ENCODE results near the gene GFAP.

The GFAP gene

DNA sequence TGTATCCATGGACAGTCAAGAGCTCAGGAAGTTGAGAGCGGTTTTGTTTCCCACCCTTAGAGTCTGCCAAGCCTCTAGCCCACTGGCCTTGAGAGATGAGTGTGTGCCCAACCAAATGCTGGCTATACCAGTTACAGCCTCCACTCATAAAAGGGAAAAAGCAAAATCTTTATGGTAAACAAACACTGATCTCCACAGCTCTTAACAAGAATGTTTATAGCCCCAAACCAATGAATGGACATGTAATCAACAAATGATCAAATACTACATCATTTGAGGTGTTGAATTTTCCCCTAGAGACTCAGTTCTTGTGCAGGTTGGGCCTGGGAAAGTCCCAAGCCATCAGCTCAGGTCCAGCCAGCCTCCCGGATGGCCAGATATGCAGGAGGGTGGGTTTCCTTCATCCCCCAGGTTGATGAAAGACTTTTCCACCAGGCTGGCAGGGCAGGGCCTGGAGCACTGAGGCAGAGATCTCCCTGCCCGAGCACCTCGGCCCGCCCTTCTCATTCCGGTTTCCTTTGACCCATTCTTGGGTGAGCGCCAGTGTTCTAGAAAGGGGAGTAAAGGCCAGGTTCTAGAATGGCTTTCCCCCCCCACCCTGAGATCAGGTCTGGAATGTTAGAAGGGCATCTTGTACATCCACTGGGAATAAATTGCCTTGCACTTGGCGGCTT is 12.2 kb downstream of the GFAP start:
- DNase-seq (ENCODE audit: extremely low read depth in 1 of 2, low read depth in 1 of 2), result no peak

DNA sequence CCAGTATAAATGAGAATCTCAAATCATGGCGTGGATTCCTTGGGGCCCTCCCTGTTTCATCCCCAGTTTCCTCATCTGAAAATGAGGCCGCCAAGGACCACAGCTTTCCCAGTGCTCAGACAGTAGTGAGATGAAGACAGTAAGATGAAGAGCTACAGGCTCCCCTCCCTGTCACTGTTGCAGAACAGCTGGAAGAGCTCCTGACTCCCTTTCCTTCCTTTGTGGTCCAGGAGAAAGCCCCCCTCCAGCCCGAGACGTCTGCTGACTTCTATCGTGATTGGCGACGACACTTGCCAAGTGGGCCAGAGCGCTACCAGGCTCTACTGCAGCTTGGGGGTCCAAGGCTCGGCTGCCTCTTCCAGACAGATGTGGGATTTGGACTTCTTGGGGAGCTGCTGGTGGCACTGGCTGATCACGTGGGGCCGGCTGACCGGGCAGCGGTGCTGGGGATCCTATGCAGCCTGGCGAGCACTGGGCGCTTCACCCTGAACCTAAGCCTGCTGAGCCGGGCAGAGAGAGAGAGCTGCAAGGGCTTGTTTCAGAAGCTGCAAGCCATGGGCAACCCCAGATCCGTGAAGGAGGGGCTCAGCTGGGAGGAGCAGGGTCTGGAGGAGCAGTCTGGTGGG is 13.1 kb downstream of the GFAP start:
- no peak for DNase-seq (ENCODE audit: extremely low read depth in 1 of 2, low read depth in 1 of 2)

DNA sequence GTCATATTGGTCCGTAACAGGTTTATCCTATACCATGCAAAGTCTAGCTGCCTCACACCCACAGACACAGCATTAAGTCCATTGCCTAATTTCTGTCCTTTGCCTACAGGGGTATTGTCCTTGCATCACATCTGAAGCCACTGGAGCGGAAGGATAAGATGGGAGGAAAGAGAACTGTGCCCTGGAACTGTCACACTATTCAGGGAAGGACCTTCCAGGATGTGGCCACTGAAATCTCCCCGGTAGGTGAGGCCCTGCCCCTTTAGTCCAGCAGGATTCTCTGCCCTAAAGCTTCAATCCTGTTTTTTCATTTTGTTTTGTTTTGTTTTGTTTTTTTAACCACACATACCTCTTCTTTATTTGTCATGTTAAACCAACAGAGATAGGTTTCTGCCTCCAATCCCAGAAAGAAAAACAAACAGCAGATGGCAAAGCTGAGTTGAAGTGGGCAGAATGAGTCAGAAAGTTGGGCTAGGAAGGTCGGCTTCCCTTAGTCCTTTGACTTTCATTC is 13.8 kb downstream of the GFAP start:
- DNase-seq (ENCODE audit: extremely low read depth in 1 of 2, low read depth in 1 of 2), result no peak

DNA sequence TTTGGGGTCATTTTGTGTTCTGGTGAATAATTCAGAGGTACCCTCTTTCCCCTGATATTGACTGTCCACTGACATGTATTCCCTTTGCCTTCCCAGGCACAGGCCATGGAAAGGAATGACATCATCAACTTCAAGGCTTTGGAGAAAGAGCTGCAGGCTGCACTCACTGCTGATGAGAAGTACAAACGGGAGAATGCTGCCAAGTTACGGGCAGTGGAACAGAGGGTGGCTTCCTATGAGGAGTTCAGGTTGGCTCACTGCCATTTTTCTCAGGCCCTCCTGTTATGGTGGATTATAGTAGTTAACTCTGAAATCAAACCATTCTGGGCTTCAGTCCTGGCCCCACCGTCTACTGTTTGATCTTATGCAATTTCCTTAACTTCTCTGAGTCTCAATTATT is 14.4 kb downstream of the GFAP start:
- DNase-seq (ENCODE audit: extremely low read depth in 1 of 2, low read depth in 1 of 2), result no peak

DNA sequence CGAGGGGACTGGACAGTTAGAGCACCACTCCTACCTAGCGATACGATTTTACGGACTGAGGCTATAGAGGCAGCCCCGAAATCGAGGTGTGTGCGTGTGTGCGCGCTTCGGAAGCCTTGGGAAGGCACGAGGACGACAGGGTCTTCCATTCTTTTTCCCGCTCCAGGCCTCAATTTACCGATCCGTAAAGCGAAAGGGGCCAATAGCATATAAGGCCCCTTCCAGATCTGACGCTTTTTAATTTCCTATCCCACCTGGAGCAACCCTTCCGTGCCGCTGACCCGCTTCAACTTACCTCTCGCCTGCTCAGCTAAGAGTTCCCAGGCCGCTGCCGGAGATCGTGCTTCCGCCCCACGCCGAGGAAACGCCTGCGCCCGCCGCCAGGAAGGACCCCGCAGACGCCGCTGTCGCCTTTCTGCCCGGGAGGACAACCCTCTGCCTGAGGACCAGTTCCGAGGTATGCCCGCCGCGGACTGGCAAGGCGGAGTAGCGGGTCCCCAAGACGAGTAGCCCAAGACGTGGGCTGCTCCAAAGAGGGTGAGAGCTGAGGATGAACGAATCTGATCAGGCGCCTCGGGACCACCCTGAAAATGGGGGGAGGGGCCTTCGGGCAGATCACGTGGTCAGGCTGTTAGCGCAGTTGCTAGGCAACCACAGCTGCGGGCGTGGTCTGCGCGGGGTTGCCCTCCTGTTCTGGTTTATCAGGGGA is 16.1 kb downstream of the GFAP start, which contains the start of gene EFTUD2:
Gene EFTUD2 (minus strand): TSS at position 372 of the 709 bp plus-strand sequence. CDS start 4,924 bp downstream, outside the sequence.
- peak; percentile 79 to 83 for DNase-seq (ENCODE audit: extremely low read depth in 1 of 2, low read depth in 1 of 2)

DNA sequence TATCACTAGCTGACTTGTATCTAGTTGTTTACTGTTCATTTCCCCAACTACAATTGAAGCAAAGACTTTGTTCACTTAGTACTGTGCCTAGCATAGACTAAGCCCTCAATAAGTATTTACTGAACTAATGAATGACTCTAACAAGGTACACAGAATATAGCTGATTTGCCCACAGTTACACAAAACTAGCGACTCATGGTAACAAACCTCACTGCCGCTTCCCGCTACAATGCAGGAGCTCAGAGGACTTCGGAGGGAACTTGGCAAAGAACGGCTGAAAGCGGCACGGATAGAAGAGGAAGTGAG is 16.6 kb downstream of the GFAP start:
- DNase-seq (ENCODE audit: extremely low read depth in 1 of 2, low read depth in 1 of 2), result no peak

DNA sequence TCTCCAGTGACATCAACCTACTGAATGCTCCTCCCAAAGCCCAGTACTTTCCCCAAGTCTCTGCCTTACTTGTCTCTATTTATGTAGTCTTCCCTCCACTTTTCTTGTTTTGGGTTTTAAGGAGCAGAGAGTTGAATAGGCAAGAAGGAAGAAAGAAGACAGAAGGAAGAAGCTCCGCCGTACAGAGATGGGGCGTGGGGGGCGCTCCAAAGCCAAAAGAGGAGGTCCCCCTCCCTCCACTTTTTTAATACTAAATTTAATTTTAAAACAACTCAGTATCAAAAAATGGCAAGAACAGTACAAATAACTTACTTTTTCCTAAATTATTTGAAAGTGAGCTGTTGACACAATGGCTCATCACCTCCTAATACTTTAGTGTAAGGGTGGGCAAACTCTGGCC is 20.7 kb downstream of the GFAP start:
- DNase-seq (ENCODE audit: extremely low read depth in 1 of 2, low read depth in 1 of 2), result no peak

DNA sequence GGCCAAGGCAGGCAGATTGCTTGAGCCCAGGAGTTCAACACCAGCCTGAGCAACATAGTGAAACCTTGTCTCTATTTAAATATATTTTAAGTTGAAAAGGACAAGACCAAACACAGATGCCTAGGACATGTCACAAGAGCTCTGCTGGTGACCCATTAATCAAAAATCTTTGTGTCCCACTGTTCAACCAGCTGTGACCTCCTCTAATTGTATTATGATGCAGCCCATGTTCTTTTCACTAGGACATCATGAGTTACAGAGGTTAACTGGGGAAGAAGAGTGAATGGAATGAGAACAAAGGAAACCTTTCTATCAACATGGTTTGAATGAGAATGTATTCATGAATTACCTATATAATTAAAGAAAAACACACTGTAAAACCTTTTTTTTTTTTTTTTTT is 23.1 kb downstream of the GFAP start:
- no peak for DNase-seq (ENCODE audit: extremely low read depth in 1 of 2, low read depth in 1 of 2)

DNA sequence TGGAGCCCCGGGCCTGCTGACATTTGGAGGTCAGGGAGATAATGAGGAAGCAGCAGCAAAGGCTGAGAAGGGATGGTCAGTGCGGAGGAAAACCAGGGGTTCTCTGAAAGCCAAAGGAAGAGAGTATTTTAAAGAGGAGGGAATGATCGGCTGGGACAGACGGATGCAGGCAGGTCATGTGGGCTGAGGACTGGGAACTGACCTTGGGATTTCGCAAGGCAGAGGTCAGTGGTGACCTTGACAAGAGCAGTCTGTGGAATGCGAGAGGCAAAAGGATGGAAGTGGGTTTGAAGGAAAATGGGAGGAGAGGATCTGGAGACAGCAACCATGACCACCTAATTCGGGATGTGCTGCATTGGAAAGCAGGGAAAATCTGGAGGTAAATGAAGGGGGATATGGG is 26.3 kb downstream of the GFAP start:
- DNase-seq (ENCODE audit: extremely low read depth in 1 of 2, low read depth in 1 of 2), result no peak

DNA sequence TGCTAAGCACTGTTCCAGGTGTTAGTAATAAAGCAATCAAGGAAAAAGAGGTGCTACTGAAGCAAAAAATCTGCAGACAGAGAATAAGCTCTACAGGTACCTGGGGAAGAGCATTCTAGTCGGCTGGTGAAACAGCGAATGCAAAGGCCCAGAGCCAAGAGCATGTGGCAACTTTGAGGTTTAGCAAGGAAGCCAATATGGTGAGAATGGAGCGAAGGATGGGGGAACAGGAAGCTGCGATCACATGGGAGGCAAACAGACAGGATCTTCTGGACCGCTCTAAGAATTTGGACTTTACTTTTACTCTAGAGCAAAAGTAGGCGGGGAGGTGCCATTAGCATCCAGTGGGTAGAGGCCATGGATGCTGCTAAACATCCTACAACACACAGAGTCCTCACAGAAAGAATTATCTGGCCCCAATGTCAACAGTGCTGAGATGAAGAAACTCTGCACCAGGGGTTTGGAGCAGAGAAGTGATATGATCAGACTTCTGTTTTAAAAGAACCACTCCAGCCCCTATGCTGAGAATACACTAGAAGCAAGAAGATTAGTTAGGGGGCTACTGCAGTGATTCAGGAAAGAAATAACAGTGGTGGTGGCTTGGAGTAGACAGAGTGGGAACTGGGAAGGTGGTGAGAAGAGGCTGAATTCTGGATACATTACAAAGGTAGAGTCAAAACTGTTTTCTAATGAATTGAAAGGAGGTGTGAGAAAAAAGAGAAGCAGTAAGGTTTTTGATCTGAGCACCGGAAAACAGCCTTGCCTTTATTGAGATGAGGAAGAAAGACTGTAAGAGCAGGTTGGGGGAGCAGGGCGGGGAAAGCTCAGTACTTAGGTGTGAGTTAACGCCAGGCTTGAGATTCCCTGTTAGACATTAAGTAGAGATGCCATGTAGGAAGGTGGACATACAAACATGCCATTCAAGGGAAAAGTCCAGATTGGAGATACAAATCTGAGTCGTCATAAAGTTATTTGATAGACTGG is 27.0 kb downstream of the GFAP start:
- no peak for DNase-seq (ENCODE audit: extremely low read depth in 1 of 2, low read depth in 1 of 2)

DNA sequence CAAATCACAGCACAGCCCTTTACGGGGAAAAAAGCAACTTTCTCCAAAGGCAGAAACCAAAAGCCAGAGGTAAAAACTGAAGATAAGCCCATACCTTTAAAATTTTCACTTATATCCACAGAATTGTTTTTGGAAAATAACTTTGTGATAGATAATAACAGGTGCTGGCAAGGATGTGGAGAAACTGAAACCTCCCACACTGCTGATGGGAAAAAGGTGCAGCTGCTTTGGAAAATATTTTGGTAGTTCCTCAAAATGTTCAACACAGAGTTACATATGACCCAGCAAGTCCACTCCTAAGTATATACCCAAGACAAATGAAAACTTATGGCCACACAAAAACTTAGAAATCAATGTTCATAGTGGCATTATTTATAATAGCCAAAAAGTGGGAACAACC is 28.3 kb downstream of the GFAP start:
- DNase-seq (ENCODE audit: extremely low read depth in 1 of 2, low read depth in 1 of 2), result no peak

DNA sequence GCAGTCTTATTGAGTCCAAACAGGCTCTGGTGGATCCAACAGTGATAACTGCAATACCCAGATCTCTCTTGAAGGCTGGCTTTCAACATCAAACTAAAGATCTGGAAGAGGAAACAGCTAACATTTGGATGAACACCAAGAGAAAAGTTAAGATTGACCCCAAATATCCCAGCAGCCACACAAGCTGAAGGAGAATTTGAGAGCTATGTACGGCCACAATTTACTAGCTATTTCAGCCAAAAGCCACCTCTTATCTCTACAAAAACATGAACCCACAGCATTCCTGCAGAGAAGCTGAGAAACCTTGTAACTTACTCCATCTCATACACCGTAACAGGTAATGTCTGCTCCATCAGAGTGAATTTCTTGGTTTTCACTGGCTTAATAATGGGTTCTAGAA is 30.4 kb downstream of the GFAP start:
- DNase-seq (ENCODE audit: extremely low read depth in 1 of 2, low read depth in 1 of 2), result no peak

DNA sequence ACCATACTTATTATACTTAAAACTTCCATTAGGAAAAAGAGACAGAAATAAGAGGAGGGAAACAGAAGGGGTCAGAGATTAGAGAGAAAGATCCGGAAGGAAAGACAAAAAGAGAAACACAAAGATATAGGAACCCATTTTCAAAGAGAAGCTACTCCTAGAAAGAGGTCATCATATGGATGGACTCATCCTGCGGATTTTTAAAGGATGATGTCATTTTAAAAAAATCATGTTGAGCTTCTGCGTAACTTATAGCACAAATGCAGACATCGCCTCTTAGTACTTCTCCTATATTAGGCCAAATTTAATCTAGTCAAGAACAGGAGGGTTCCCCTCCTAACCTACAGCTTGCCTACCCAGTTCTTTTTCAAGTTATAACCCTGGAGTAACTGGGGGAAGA is 34.2 kb downstream of the GFAP start:
- no peak for DNase-seq (ENCODE audit: extremely low read depth in 1 of 2, low read depth in 1 of 2)

DNA sequence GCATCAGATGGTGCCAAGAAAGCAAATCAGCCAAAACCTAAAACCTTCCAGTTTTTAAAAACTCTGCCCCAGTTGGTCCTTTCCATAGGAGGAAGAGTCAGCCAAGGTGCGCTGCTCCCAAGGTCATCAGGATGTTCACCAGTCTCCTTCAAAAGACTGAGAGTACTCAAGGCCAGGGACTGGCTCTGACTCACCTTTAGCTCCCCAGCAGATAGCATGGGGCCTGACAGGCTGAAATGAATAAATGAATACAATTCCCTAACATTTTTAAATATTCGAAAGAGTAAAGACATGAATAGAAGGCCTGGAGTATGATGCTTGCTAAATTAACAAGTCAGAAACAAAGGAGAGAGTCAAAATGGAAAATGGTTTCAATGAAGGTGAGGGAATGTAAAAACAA is 35.2 kb downstream of the GFAP start:
- DNase-seq (ENCODE audit: extremely low read depth in 1 of 2, low read depth in 1 of 2), result no peak

DNA sequence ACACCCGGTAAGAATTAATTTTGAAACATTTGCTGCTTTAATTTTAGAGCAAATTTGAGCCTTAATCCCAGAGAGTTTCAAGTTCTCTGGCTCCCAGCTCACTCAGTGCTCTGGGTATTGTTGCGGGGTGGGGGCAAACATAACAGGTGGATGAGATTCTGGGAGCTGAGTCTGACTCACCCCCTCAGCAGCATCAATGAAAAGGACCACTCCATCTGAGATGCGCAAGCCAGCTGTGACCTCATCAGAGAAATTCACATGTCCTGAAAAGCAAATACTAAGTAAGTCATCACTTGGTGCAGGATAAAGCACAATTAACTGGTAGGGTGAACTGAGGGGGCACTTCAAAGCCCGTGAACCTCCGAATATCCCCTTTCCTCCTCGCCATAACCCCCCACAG is 35.9 kb downstream of the GFAP start:
- DNase-seq (ENCODE audit: extremely low read depth in 1 of 2, low read depth in 1 of 2), result no peak

DNA sequence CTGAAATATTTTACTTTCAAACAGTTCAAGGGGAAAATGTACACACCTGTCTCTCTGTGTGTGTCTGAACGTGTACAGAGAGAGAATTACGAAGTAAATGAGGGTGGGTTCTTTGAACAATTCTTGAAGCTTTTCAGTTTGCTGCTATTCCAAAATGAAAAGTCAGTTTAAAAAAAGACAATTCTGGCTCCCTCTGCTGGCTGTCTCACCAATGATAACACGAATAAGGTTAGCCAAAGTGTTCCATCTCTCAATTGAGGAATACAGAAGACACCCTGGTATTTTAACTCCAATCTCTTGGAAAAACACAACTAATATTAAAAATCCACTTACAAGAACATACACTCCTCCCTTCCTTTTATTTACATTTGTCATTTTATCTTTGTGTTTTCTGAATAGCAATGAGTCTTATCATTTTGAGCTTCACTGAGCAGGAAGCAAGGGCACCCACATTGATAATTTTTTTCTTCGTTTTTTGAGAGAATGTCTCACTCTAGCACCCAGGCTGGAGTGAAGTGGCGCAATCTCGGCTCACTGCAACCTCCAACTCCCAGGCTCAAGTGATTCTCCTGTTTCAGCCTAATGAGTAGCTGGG is 36.6 kb downstream of the GFAP start:
- DNase-seq (ENCODE audit: extremely low read depth in 1 of 2, low read depth in 1 of 2), result no peak

DNA sequence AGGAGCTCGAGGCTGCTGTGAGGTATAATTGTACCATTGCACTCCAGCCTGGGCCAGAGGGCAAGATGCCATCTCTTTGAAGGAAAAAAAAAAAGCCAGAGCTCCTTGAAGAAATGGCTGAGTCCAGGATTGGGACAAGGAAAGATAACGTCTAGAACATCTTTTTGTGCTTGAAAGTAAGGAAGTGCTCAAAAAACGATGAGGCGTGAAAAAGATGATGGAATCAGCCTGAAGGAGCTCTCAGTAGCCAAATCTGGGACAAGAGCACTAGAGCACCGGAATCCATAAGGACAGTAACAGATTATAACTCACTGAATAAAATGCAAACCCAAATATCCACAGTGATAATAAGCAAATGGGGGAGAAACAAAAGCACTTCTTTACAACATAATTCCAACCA is 38.2 kb downstream of the GFAP start:
- DNase-seq (ENCODE audit: extremely low read depth in 1 of 2, low read depth in 1 of 2), result no peak

DNA sequence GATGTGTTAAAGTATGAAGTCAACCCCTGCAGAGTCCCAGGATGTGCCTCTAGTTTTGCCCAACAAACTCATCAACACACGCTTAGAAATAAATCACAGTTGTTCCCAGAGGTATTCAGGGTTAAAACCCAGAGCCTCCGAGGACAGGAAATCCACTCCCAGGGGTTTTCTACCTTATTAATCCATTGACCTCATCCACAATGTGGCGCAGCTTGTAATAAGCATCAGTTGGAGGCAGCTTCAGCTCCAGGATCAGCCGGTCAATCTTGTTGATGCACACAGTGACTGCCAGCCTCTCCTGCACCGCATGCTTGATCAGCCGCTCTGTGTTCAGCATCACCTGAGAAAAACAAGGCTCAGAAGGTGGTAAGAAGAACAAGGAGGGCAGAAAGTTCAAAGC is 39.5 kb downstream of the GFAP start:
- no peak for DNase-seq (ENCODE audit: extremely low read depth in 1 of 2, low read depth in 1 of 2)

DNA sequence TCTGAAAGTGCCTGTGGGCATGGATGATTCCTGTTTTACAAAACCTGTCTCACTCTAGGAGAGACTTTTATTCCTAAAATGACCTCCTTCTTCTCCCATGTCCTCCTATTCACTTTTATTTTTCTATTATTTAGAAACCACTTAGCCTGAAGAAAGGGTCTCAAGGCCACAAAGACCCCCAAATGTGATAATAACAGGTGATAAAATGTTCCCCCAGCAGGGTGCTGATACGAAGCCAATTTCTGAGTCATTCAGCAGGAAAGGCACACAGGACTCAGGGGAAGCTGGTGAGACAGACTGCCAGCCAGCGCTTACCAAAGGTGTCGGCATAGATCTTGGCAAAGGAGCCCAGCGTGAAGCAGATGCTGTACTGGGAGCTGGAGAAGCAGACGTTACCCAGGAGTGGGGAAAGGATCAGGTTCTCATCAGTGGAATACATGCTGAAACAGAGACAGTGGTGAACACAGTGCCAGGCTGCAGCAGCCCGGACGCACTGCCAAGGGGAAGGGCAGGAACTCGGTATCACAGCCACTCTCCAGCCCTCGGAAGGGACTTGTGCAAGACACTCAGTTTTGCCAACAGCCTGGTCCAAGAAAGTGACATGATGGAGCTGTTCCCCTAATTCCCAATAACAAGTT is 43.0 kb downstream of the GFAP start:
- DNase-seq (ENCODE audit: extremely low read depth in 1 of 2, low read depth in 1 of 2), result no peak

DNA sequence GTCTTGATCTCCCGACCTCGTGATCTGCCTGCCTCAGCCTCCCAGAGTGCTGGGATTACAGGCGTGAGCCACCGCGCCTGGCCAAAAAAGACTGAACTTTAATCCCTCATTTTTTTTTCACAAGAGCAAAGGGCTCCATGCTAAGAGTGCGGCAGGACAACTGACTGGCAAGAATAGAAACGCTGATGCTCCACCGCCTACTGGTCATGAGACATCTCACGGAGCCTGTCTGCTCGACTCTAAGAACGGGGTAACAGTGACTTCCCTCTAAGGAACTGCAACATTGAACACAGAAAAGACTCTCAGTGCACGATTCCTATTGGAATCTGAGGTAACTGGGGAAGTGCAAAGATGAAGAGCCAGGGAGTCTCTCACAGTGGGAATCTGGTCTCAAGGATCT is 43.7 kb downstream of the GFAP start:
- no peak for DNase-seq (ENCODE audit: extremely low read depth in 1 of 2, low read depth in 1 of 2)
